ENCODE data around the gene POLR3C.

DNA sequence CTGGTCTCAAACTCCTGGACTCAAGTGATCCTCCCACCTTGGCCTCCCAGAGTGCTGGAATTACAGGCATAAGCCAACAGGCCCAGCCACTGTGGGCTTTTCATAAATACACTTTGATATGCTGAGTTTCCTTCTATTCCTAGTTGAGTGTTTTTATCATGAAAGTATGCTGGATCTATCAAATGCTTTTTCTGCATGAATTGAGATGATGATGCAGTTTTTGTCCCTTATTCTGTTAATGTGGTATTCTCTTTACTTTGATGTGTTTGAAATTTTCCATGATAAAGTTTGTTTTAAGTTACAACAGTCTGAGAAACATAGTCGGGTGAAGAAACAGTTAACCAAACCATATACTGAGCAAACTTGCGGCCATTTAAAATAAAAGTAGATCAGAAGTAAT lies 24.2 kb upstream of the POLR3C start:
- TF ChIP-seq, protein P1, sequence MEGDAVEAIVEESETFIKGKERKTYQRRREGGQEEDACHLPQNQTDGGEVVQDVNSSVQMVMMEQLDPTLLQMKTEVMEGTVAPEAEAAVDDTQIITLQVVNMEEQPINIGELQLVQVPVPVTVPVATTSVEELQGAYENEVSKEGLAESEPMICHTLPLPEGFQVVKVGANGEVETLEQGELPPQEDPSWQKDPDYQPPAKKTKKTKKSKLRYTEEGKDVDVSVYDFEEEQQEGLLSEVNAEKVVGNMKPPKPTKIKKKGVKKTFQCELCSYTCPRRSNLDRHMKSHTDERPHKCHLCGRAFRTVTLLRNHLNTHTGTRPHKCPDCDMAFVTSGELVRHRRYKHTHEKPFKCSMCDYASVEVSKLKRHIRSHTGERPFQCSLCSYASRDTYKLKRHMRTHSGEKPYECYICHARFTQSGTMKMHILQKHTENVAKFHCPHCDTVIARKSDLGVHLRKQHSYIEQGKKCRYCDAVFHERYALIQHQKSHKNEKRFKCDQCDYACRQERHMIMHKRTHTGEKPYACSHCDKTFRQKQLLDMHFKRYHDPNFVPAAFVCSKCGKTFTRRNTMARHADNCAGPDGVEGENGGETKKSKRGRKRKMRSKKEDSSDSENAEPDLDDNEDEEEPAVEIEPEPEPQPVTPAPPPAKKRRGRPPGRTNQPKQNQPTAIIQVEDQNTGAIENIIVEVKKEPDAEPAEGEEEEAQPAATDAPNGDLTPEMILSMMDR (conservative IDR thresholded peaks at IDR 0.05 in 1 of 2, IDR thresholded peaks at IDR 0.05 in 1 of 2; ENCODE audit: extremely low read depth in 1 of 2, insufficient read depth in 1 of 2, low read depth in 1 of 2, low read length in 2 of 2): no peak
- no peak for TF ChIP-seq EZH2 (IDR thresholded peaks at IDR 0.05; ENCODE audit: borderline replicate concordance, low read length)

Data from mammary epithelial cell (primary cell).